Omental fat pad (tissue), 4 donors: Measurements from ENCODE around the gene CST2. TPM values are rescaled to one million over a fixed set of nuclear protein-coding genes. Genes with fewer than 3 reads are reported as not detected.
"Not testable (repeated sequence)": the region's sequence is repeated elsewhere in the genome, so short reads cannot be mapped to it uniquely, and the experiment has no call there.

Source experiments
- ATAC-seq: fragments of 150-250 bp; one replicate; pipeline ENCODE4 v1.9.1; 2016; ENCODE audit warnings: mild to moderate bottlenecking, moderate library complexity; ENCODE audit not compliant: low FRiP score
- DNase-seq: peaks from one replicate; pipeline ENCODE4 v3.0.0-alpha.2; 2019; ENCODE audit warnings: low spot score
- total RNA-seq, 4 donors: library from RNA; depleted of rRNA; stranded (reverse); fragments of >200 nt; gene quantifications; one replicate each; pipeline ENCODE4 v1.1.0, GENCODE V29; 2016
- TF ChIP-seq, protein P1 (sequence below), 3 donors: fragments of 450-650 bp; IDR thresholded peaks; one replicate each; pipeline ENCODE4 v1.5.1; 2016 to 2017; ENCODE audit warnings: antibody characterized with exemption in 3 of 3, mild to moderate bottlenecking in 3 of 3, moderate library complexity in 2 of 3

CST2 gene
- total RNA-seq, 4 donors from 2014 or later, result 0.93 TPM; not detected in 3

DNA sequence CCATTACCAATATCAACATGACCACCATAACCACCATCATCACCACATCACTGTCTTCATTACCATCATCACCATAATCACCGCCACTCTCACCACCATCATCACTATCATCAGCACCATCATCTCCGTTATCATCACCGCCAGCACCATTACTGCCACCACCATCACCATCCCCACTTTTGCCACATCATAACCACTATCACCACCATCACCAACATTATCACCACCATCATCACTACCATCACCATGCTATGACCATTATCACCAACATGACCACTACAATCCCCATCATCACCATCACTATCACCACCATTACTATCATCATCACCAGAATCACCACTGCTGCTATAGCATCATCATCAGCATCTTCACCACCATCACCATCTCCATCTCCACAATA lies 25.7 kb downstream of the CST2 start:
- TF ChIP-seq, protein P1, sequence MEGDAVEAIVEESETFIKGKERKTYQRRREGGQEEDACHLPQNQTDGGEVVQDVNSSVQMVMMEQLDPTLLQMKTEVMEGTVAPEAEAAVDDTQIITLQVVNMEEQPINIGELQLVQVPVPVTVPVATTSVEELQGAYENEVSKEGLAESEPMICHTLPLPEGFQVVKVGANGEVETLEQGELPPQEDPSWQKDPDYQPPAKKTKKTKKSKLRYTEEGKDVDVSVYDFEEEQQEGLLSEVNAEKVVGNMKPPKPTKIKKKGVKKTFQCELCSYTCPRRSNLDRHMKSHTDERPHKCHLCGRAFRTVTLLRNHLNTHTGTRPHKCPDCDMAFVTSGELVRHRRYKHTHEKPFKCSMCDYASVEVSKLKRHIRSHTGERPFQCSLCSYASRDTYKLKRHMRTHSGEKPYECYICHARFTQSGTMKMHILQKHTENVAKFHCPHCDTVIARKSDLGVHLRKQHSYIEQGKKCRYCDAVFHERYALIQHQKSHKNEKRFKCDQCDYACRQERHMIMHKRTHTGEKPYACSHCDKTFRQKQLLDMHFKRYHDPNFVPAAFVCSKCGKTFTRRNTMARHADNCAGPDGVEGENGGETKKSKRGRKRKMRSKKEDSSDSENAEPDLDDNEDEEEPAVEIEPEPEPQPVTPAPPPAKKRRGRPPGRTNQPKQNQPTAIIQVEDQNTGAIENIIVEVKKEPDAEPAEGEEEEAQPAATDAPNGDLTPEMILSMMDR (IDR thresholded peaks at IDR 0.05), result no peak
- ATAC-seq, result no peak
- DNase-seq, result no peak

DNA sequence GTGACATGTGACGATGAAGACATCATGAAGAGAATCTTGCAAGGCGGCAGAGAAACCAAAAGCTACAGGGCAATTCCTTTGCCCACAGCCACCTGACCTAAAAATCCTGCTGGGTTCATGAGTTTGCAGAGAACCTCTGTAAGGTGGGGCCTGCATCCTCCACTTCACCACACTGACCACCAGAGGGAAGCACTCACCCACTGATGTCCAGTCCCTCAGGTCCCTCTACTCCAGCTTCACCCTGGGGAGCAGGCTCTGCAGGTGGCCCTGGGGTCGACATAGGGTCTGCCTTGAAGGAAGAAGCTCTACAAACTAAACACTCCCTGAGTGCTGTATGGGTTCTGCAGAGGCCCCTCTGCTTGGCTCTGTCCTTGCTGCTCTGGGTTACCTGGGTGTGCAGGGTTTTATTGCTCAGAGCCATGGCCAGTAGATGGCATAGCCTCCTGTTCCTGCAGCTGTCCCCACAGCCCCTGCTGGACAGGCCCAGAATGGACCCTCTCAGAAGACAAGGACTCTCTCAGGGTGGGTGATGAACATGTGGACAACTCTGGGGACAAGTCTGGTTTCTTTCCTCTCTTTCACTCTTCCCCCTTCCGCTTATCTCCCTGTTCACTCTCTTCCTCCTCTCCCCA lies 27.2 kb downstream of the CST2 start:
- ATAC-seq, DNase-seq: not testable (repeated sequence)

DNA sequence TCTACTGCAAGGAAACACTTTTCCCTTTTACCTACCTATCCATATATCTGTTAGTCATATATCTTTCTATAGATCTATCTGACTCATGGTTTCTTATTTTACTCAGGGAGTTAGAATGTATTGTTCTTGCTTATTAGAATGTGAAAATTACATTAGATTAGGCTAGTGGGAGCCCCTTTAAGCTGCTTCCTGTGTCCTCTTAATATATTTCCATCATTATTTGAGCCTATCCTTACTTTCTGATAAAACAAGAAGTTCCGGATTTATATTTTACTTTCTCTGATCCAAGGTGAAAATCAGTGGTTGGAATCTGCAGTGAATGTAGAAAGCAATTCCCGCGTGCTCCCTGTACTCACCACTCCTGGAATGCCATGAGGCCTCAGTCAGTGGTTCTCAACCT lies 31.0 kb downstream of the CST2 start:
- TF ChIP-seq, protein P1 (IDR thresholded peaks at IDR 0.05), result no peak
- DNase-seq (no peak), ATAC-seq (no peak)

DNA sequence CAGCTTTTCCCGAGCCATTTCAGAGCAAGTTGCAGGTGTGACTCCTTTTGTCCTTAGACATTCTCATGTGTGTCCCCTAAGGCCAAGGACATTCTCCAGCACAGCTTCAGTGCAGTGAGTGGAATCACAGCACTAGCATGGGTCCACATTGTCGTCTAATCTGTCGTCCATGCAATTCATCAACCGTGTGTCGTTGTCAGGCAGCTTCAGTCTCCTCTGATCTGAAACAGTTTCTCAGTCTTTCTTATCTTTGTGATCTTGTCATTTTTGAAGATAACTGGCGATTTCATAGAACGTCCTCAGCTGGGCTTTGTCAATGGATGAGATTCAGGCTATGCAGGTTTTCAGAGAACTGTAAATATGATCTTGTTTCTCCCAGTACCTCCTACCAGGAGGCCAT lies 31.7 kb downstream of the CST2 start:
- TF ChIP-seq, protein P1 (IDR thresholded peaks at IDR 0.05), result no peak
- DNase-seq (no peak), ATAC-seq (no peak)

DNA sequence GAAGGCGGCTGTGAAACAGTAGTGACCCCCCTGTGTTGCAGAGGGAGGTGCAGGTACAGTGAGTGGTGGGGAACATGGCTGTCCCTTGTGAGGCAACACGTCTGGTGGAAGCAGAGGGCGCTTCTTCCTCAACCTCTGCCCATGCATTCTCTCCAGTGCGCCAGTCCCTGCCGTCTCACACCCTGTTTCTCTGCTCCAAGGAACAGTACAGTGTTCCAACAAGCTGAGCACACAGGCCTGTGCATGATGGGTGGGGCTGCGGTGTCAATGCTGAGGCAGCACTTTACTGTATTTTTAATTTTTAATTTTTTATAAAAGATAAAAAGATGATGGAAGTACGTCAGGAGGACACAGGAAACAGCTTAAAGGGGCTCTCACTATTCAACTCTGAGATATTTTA lies 32.5 kb downstream of the CST2 start:
- TF ChIP-seq, protein P1 (IDR thresholded peaks at IDR 0.05), result no peak
- ATAC-seq (no peak), DNase-seq (no peak)

DNA sequence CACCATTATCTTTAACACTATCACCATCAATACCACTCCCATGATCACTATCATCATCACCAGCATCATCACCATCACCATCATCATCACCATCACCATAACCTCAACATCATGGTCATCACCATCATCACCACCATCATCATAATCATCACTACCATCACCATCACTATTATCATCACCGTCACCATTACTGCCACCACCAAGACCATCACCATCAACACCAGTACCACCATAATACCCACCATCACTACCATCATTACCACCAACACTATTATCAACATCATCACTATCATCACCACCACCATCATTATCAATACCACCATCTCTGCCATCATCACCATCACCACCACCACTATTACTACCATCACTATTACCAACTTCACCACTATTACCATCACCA lies 43.1 kb downstream of the CST2 start:
- no peak for ATAC-seq
- DNase-seq, result no peak
- TF ChIP-seq, protein P1 (IDR thresholded peaks at IDR 0.05), result no peak

DNA sequence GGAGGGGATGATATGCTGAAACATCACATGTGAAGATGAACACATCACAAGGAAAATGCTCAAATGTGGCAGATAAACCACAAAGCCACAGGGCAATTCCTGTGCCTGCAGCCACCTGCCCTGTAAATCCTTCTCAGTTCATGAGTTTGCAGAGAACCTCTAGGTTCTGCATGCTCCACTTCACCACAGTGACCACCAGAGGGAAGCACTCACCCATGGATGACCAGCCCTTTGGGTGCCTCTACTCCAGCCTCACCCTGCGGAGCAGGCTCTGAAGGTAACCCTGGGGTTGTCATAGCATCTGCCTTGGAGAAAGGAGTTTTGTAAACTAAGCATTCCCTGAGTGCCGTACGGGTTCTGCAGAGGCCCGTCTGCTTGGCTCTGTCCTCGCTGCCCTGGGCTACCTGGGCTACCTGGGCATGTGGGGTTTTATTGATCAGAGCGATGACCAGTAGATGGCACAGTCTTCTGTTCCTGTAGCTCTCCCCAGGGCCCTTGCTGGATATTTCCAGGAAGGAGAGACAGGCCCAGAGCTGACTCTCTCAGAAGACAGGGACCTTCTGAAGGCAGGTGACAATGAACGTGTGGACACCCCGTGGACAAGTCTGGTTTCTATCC lies 44.1 kb downstream of the CST2 start:
- no peak for DNase-seq
- no peak for ATAC-seq
- TF ChIP-seq, protein P1 (IDR thresholded peaks at IDR 0.05), result no peak

DNA sequence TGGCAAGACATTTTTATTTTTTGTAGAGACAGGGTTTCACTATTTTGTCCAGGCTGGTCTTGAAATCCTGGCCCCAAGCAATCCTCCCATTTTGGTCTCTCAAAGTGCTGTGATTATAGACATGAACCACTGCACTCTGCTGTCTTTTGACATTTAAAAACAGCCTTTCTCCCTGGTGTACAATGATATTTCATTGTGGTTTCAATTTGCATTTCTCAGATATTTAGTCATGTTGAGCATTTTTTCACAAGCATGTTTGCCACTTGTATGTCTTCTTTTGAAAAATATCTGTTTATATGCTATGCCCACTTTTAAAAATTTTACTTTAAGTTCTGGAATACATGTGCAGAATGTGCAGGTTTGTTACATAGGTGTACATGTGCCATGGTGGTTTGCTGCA lies 47.9 kb downstream of the CST2 start:
- ATAC-seq, DNase-seq: not testable (repeated sequence)

DNA sequence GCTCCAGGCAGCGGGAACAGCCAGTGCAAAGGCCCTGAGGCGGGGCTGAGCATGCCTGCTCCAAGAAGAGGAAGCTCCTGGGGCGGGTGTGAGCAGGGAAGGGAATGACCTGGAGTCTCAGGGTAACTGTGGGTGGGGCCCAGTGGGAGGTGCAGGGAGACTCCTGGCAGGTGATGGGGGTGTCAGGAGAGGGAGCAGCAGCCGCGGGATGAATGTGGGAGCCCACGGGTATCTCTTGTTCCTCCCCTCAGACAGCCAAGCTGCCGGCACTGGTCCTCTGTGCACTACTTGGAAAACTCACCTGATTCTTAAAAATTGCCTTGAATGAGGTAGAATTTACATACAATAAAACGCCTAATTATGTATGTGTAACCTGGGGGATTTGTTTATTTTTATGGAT lies 49.1 kb downstream of the CST2 start:
- not testable (repeated sequence) for ATAC-seq, DNase-seq
